ENCODE results near the gene MARCHF11.

The MARCHF11 gene

GRCh38 chr5:16179511-16179935, at the start of gene MARCHF11:
Gene MARCHF11 (minus strand): TSS chr5:16179791. CDS start chr5:16179575, 216 bp downstream.
- no peak for TF ChIP-seq Cebpa-rat (IDR thresholded peaks at IDR 0.05)
- no peaks in the 10 kb centered on the region for H4K20me1 ChIP-seq
- no peaks in the 10 kb centered on the region for H3K27me3 ChIP-seq
- H3K4me1 ChIP-seq, result no peaks in the 10 kb centered on the region
- no peak within 1 kb of the TSS for H3K4me3 ChIP-seq
- H3K4me2 ChIP-seq, result no peak within 1 kb of the TSS
- no peaks in the 10 kb centered on the region for H3K36me3 ChIP-seq
- peaks cover 18% of the 10 kb centered on the region for H3K9me3 ChIP-seq
- no peak within 1 kb of the TSS for H3K27ac ChIP-seq
- no peak within 1 kb of the TSS for H3K9ac ChIP-seq

- peaks cover 5% of the 10 kb centered on the region; the same call in 1 of the 2 replicates for H3K9me3 ChIP-seq
- TF ChIP-seq Cebpa-rat (IDR thresholded peaks at IDR 0.05), result no peak
Measured at GRCh38 chr5:16225927-16226326, 46.3 kb upstream of the MARCHF11 start.

DNA sequence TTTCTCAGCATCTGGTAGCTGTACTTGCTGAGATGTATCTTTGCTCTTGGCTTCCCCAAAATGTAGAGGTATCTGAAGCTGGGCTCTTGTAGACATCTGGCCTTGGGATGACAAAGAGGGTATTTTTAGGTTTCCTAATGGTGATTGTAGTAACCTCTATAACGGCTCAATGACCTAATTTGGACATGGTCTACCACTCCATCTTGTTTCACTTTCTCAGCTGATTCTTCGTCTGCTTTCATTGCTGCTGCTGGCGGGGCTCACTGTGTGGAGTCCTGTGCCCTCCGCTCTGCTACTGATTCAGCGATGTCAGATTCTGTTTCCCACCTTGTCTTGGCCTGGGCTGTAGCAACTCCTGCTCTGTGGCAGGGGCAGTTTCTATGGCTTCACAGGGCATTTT, 12.7 kb upstream of the MARCHF11 start:
- Histone ChIP-seq H3K4me3 (no peak overlapping the region), H3K9me3 (peaks cover 9% of the 10 kb centered on the region), H3K36me3 (no peaks in the 10 kb centered on the region), H3K4me1 (peaks cover 12% of the 10 kb centered on the region), H3K27ac (no peak overlapping the region), H3K9ac (no peak overlapping the region), H4K20me1 (no peaks in the 10 kb centered on the region), H3K4me2 (no peak overlapping the region; the same call in 1 of the 2 replicates), H3K27me3 (no peaks in the 10 kb centered on the region)
- TF ChIP-seq Cebpa-rat (IDR thresholded peaks at IDR 0.05), result no peak

More at GRCh38 chr5:16225927-16226326, 46.3 kb upstream of the MARCHF11 start:
- no peaks in the 10 kb centered on the region for H4K20me1 ChIP-seq
- H3K27ac ChIP-seq, result no peak overlapping the region
- no peaks in the 10 kb centered on the region for H3K27me3 ChIP-seq
- H3K4me1 ChIP-seq, result peaks cover 11% of the 10 kb centered on the region
- H3K4me3 ChIP-seq, result no peak overlapping the region
- H3K9ac ChIP-seq, result no peak overlapping the region
- H3K4me2 ChIP-seq, result no peak overlapping the region
- H3K36me3 ChIP-seq, result no peaks in the 10 kb centered on the region

GRCh38 chr5:16180789-16181082, 1.1 kb upstream of the MARCHF11 start:
- Histone ChIP-seq H3K36me3 (no peaks in the 10 kb centered on the region), H3K9me3 (peaks cover 18% of the 10 kb centered on the region), H4K20me1 (no peaks in the 10 kb centered on the region), H3K4me2 (no peak overlapping the region), H3K4me3 (no peak overlapping the region), H3K27me3 (no peaks in the 10 kb centered on the region), H3K9ac (no peak overlapping the region), H3K27ac (no peak overlapping the region), H3K4me1 (no peaks in the 10 kb centered on the region)
- TF ChIP-seq Cebpa-rat (IDR thresholded peaks at IDR 0.05), result no peak

GRCh38 chr5:16179936-16180788, 571 bp upstream of the MARCHF11 start:
- H3K9ac ChIP-seq, result no peak overlapping the region
- no peaks in the 10 kb centered on the region for H3K27me3 ChIP-seq
- no peak for TF ChIP-seq Cebpa-rat (IDR thresholded peaks at IDR 0.05)
- H3K9me3 ChIP-seq, result peaks cover 18% of the 10 kb centered on the region
- no peak overlapping the region for H3K4me2 ChIP-seq
- no peaks in the 10 kb centered on the region for H3K4me1 ChIP-seq
- no peaks in the 10 kb centered on the region for H3K36me3 ChIP-seq
- no peak overlapping the region for H3K4me3 ChIP-seq
- no peak overlapping the region for H3K27ac ChIP-seq
- no peaks in the 10 kb centered on the region for H4K20me1 ChIP-seq

DNA sequence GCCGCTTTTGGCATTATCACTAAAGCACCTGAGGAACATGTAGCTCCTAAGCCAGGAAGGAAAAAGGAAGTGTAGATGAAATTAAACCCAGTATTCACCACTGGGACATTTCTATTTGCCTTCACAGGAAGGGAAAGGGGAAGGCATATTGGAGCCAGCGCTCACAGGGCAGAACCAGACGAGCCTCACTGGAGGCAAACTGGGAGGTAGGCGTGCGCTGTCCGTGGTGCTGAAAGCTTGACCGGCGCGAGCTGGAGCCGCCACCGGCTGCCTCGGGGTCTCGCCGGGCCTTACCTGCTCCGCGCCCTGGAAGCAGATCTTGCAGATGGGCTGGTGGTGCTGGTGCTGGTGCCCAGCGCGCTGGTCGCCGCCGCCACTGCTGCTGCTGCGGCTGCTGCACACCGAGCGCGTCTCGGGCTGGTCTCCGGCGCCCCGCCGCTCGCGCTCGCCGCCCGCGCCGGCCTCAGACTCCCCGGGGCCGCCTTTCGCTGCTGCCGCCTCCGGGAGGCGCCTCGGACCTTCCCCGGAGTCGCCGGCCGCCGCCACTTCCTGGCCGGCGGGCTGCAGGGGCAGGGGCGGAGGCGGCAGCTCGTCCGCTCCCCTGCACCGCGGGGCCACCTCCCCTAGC, 732 bp downstream of the MARCHF11 start:
- H3K27me3 ChIP-seq, result no peaks in the 10 kb centered on the region
- H3K9me3 ChIP-seq, result peaks cover 18% of the 10 kb centered on the region
- no peak overlapping the region for H3K4me2 ChIP-seq
- no peaks in the 10 kb centered on the region for H4K20me1 ChIP-seq
- H3K9ac ChIP-seq, result no peak overlapping the region
- no peak overlapping the region for H3K4me3 ChIP-seq
- no peak overlapping the region for H3K27ac ChIP-seq
- no peaks in the 10 kb centered on the region for H3K36me3 ChIP-seq
- no peaks in the 10 kb centered on the region for H3K4me1 ChIP-seq
- no peak for TF ChIP-seq Cebpa-rat (IDR thresholded peaks at IDR 0.05)

GRCh38 chr5:16169550-16169949, 10.0 kb downstream of the MARCHF11 start:
- Histone ChIP-seq H3K9ac (no peak overlapping the region), H3K27me3 (no peaks in the 10 kb centered on the region), H3K9me3 (no peaks in the 10 kb centered on the region), H3K4me2 (no peak overlapping the region), H3K27ac (no peak overlapping the region), H3K4me1 (no peaks in the 10 kb centered on the region), H3K36me3 (no peaks in the 10 kb centered on the region), H4K20me1 (no peaks in the 10 kb centered on the region), H3K4me3 (no peak overlapping the region)
- TF ChIP-seq Cebpa-rat (IDR thresholded peaks at IDR 0.05), result no peak

- Histone ChIP-seq H3K27me3 (no peaks in the 10 kb centered on the region), H3K4me1 (no peaks in the 10 kb centered on the region), H3K9me3 (no peaks in the 10 kb centered on the region), H3K36me3 (no peaks in the 10 kb centered on the region), H4K20me1 (no peaks in the 10 kb centered on the region), H3K9ac (no peak overlapping the region), H3K4me3 (no peak overlapping the region), H3K27ac (no peak overlapping the region), H3K4me2 (no peak overlapping the region)
- TF ChIP-seq Cebpa-rat (IDR thresholded peaks at IDR 0.05), result no peak
Measured at GRCh38 chr5:16160706-16161105, 18.9 kb downstream of the MARCHF11 start.

- no peak for TF ChIP-seq Cebpa-rat (IDR thresholded peaks at IDR 0.05)
- no peak overlapping the region for H3K4me3 ChIP-seq
- H3K4me1 ChIP-seq, result no peaks in the 10 kb centered on the region
- H3K9me3 ChIP-seq, result no peaks in the 10 kb centered on the region
- H3K27ac ChIP-seq, result no peak overlapping the region
- no peak overlapping the region for H3K9ac ChIP-seq
- H4K20me1 ChIP-seq, result no peaks in the 10 kb centered on the region
- H3K36me3 ChIP-seq, result no peaks in the 10 kb centered on the region
- H3K4me2 ChIP-seq, result no peak overlapping the region
- no peaks in the 10 kb centered on the region for H3K27me3 ChIP-seq
Measured at GRCh38 chr5:16159636-16160035, 20.0 kb downstream of the MARCHF11 start.

DNA sequence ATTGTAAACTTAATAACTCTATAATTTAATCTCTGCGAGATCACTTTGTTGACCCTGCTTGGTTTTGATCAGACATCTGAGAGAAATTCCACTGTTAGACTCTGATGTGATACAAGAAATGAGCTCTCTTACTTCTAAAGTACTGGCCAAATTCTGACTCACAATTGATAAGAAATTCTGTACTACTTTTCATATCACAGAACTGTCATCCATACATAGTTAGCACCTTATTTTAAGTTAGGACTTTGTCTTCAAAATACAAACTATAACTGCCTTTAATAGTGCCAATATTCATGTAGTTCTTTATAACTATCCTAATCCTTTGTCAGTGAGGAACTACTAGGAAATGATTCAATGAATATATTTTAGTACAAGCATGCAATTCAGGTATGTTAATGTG, 23.4 kb downstream of the MARCHF11 start:
- Histone ChIP-seq H3K9ac (no peak overlapping the region), H3K4me3 (no peak overlapping the region), H3K36me3 (no peaks in the 10 kb centered on the region), H3K27me3 (no peaks in the 10 kb centered on the region), H3K27ac (no peak overlapping the region), H3K4me2 (no peak overlapping the region), H4K20me1 (no peaks in the 10 kb centered on the region), H3K9me3 (no peaks in the 10 kb centered on the region), H3K4me1 (no peaks in the 10 kb centered on the region)
- TF ChIP-seq Cebpa-rat (IDR thresholded peaks at IDR 0.05), result no peak

Measured in BLaER1 (cell line).